ENCODE measurements around the gene DHX34. TPM values are rescaled to one million over a fixed set of nuclear protein-coding genes. Genes with fewer than 3 reads are reported as not detected.
"Not testable (repeated sequence)": the region's sequence is repeated elsewhere in the genome, so short reads cannot be mapped to it uniquely, and the experiment has no call there.

DHX34 gene
- total and polyA plus RNA-seq, 2 experiments from 2014 or later, result 10.7 to 17.6 TPM

DNA sequence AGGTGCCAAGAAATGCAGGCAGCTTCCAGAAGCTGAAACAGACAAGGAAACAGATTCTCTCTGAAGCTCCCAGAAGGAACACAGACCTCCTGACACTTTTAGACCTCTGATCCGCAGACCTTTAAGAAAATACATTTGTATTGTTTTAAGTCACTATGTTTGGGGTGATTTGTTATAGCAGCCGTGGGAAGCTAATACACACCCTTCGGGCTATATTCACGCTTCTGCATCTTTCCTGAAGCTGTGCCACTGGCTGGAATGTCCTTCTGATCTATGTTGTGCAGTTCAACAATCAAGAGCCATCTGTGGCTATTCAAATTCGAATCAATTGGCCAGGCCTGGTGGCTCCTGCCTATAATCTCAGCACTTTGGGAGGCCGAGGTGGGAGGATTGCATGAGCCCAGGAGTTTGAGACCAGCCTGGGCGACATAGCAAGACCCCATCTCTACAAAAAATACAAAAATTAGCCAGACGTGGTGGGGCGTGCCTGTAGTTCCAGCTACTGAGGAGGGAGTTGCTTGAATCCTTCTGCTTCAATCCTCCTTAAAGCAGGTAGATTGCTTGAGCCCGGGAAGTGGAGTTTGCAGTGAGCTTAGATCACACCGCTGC, 5.8 kb upstream of the DHX34 start:
- Histone ChIP-seq H3K36me3 (replicated peaks; ENCODE audit: insufficient read depth, low read depth) (no peaks in the 10 kb centered on the region), H3K9me3 (ENCODE audit: low read depth) (no peaks in the 10 kb centered on the region), H4K20me1 (ENCODE audit: insufficient read depth, poor library complexity, severe bottlenecking) (no peaks in the 10 kb centered on the region), H3K27ac (no peak overlapping the region), H2AFZ (no peak overlapping the region), H3K27me3 (no peaks in the 10 kb centered on the region), H3K79me2 (no peaks in the 10 kb centered on the region), H3K4me2 (no peak overlapping the region), H3K9me2 (replicated peaks; ENCODE audit: insufficient read depth) (no peaks in the 10 kb centered on the region), H3K4me1 (ENCODE audit: insufficient read depth) (no peaks in the 10 kb centered on the region), H3K4me3 (no peak overlapping the region)
- TF ChIP-seq EZH2phosphoT487 (IDR thresholded peaks at IDR 0.05; ENCODE audit: low read depth, severe bottlenecking, unreplicated experiment), result no peak
- TF ChIP-seq, protein P1, sequence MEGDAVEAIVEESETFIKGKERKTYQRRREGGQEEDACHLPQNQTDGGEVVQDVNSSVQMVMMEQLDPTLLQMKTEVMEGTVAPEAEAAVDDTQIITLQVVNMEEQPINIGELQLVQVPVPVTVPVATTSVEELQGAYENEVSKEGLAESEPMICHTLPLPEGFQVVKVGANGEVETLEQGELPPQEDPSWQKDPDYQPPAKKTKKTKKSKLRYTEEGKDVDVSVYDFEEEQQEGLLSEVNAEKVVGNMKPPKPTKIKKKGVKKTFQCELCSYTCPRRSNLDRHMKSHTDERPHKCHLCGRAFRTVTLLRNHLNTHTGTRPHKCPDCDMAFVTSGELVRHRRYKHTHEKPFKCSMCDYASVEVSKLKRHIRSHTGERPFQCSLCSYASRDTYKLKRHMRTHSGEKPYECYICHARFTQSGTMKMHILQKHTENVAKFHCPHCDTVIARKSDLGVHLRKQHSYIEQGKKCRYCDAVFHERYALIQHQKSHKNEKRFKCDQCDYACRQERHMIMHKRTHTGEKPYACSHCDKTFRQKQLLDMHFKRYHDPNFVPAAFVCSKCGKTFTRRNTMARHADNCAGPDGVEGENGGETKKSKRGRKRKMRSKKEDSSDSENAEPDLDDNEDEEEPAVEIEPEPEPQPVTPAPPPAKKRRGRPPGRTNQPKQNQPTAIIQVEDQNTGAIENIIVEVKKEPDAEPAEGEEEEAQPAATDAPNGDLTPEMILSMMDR (IDR thresholded peaks at IDR 0.05; ENCODE audit: poor library complexity), result no peak
- no peak for TF ChIP-seq EZH2 (IDR thresholded peaks at IDR 0.05; ENCODE audit: borderline replicate concordance)
- 90% methylated on average over 11 of the region's 11 CpGs for WGBS (ENCODE audit: low lambda C conversion rate, missing lambda C conversion rate)
- DNase-seq (ENCODE audit: low spot score), result no peak

DNA sequence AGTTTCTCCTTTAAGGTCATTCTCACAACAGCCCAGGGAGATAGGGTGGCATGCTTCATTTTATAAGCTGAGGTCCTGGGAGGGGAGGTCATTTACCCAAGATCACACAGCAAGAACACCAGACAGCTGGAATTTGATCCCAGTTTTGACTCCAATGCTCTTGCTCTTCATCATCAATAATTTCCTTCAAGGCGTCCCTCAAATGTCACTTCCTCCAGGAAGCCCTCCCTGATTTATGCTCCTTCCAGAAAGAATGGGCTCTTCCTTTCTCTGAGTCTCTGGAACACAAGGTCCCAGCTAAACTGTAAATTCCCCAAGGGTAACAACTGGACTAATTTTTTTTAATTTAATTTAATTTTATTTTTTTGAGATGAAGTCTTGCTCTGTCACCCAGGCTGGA, 4.7 kb upstream of the DHX34 start:
- H3K4me2 ChIP-seq, result no peak overlapping the region
- H3K4me1 ChIP-seq (ENCODE audit: insufficient read depth), result no peaks in the 10 kb centered on the region
- no peak for DNase-seq (ENCODE audit: low spot score)
- 96% methylated on average over 1 of the region's 1 CpG for WGBS (ENCODE audit: low lambda C conversion rate, missing lambda C conversion rate)
- no peak overlapping the region for H2AFZ ChIP-seq
- H3K9me2 ChIP-seq (replicated peaks; ENCODE audit: insufficient read depth), result no peaks in the 10 kb centered on the region
- H4K20me1 ChIP-seq (ENCODE audit: insufficient read depth, poor library complexity, severe bottlenecking), result no peaks in the 10 kb centered on the region
- H3K4me3 ChIP-seq, result no peak overlapping the region
- no peaks in the 10 kb centered on the region for H3K9me3 ChIP-seq (ENCODE audit: low read depth)
- H3K36me3 ChIP-seq (replicated peaks; ENCODE audit: insufficient read depth, low read depth), result no peaks in the 10 kb centered on the region
- H3K27ac ChIP-seq, result no peak overlapping the region
- TF ChIP-seq, protein P1 (IDR thresholded peaks at IDR 0.05; ENCODE audit: poor library complexity), result no peak
- no peak for TF ChIP-seq EZH2 (IDR thresholded peaks at IDR 0.05; ENCODE audit: borderline replicate concordance)
- no peak for TF ChIP-seq EZH2phosphoT487 (IDR thresholded peaks at IDR 0.05; ENCODE audit: low read depth, severe bottlenecking, unreplicated experiment)
- no peaks in the 10 kb centered on the region for H3K79me2 ChIP-seq
- H3K27me3 ChIP-seq, result no peaks in the 10 kb centered on the region

DNA sequence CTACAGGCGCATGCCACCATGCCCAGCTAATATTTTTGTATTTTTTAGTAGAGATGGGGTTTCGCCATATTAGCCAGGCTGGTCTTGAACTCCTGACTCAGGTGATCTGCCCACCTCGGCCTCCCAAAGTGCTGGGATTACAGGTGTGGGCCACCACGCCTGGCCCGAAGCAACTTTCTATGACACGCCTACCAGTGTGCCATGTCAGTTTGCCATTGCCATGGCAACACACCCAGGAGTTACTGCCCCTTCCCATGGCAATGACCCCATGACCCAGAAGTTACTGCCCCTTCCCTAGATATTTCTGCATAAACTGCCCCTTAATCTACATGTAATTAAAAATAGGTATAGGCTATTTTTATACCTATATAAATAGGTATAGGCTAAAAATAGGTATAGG, 3.1 kb upstream of the DHX34 start:
- not testable (repeated sequence) for H3K4me3 ChIP-seq

DNA sequence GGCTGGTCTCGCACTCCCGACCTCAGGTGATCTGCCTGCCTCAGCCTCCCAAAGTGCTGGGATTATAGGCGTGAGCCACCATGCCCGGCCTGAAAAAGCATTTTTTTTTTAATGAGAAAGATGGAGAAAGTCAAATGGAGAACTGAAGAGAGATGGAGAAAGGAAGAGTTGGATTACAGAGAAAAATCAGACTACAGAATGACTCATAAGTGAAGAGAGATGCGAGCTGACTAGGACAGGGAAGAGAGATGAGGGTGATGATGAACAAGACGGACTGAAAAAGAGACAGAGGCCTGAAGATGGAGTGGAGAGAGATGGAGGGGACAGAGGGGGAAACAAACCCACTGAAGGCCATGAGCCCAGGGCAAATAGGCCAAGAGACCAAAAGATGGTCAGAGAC, 1.5 kb downstream of the DHX34 start:
- Histone ChIP-seq H3K9me2 (replicated peaks; ENCODE audit: insufficient read depth) (no peaks in the 10 kb centered on the region), H2AFZ (no peak overlapping the region), H3K79me2 (peaks cover 28% of the 10 kb centered on the region), H4K20me1 (ENCODE audit: insufficient read depth, poor library complexity, severe bottlenecking) (no peaks in the 10 kb centered on the region), H3K4me3 (no peak overlapping the region), H3K4me1 (ENCODE audit: insufficient read depth) (no peaks in the 10 kb centered on the region), H3K9me3 (ENCODE audit: low read depth) (no peaks in the 10 kb centered on the region), H3K4me2 (peak overlapping the region; percentile 87), H3K27me3 (no peaks in the 10 kb centered on the region), H3K36me3 (replicated peaks; ENCODE audit: insufficient read depth, low read depth) (no peaks in the 10 kb centered on the region), H3K27ac (no peak overlapping the region)
- no peak for TF ChIP-seq EZH2phosphoT487 (IDR thresholded peaks at IDR 0.05; ENCODE audit: low read depth, severe bottlenecking, unreplicated experiment)
- TF ChIP-seq, protein P1 (IDR thresholded peaks at IDR 0.05; ENCODE audit: poor library complexity), result no peak
- TF ChIP-seq EZH2 (IDR thresholded peaks at IDR 0.05; ENCODE audit: borderline replicate concordance), result no peak
- DNase-seq (ENCODE audit: low spot score), result no peak
- 93% methylated on average over 6 of the region's 6 CpGs for WGBS (ENCODE audit: low lambda C conversion rate, missing lambda C conversion rate)

More for the DNA sequence above, 3.1 kb upstream of the DHX34 start:
- 91% methylated on average over 6 of the region's 6 CpGs for WGBS (ENCODE audit: low lambda C conversion rate, missing lambda C conversion rate)
- H3K27ac ChIP-seq; H3K36me3 ChIP-seq (replicated peaks; ENCODE audit: insufficient read depth, low read depth); H4K20me1 ChIP-seq (ENCODE audit: insufficient read depth, poor library complexity, severe bottlenecking); H3K9me3 ChIP-seq (ENCODE audit: low read depth); H3K4me1 ChIP-seq (ENCODE audit: insufficient read depth); H3K4me2 ChIP-seq; H3K9me2 ChIP-seq (replicated peaks; ENCODE audit: insufficient read depth); DNase-seq (ENCODE audit: low spot score); H3K27me3 ChIP-seq; H2AFZ ChIP-seq: not testable (repeated sequence)
- H3K79me2 ChIP-seq, result peaks cover 15% of the 10 kb centered on the region

Data from hepatocyte (in vitro differentiated cells).